ENCODE measurements around the gene ARF6. TPM values are rescaled to one million over a fixed set of nuclear protein-coding genes. Genes with fewer than 3 reads are reported as not detected.
A peak's percentile ranks its signal among the peaks of the same experiment; 100 is the strongest.

ARF6 gene
- polyA plus RNA-seq, 1 donor from 2014 or later: 24.1 TPM

DNA sequence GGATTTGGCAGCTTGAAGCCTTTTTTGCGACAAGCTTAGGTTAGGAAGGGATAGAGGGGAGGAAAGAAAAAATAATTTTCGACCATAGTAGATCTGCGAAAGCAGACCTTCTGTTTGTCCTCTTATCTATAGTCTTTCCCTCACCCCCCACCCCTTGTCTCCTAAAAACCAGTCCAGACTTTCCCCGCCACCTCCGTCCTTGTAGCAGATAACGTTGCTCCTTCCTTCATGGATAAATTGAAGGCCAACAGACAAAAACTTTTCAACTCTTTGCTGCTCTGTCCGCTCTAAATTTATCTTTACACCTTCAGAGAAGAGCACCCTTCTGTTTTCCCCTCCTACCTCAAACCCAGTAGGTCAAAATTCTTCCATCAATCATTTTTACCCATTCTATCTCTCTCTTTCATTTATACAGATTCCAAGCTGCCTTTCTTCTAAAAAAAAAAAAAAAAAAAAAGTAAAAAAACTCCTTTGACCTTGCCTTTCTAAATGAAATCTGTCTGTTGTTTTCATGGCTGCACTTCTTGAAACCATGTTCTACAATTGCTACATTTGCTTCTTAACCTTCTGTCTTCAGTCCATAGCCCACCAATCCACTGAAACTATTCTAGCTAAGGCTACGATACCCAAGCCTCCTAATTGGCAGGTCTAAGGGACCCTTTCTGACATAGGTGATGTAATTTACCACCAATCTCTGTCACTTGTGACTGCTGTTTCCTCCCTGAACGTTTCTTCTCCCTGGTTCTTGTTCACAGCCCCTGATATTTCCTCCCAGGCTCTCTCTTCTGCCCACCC is 29.2 kb upstream of the ARF6 start:
- H3K27me3 ChIP-seq (ENCODE audit: insufficient read depth, low read depth, low read length): no peaks in the 10 kb centered on the region
- H4K20me1 ChIP-seq (ENCODE audit: insufficient read depth): no peaks in the 10 kb centered on the region
- H3F3A ChIP-seq (ENCODE audit: insufficient read depth, low read length, poor library complexity, severe bottlenecking): peaks cover 14% of the 10 kb centered on the region
- H3K9me2 ChIP-seq (ENCODE audit: insufficient read depth, low read length): no peaks in the 10 kb centered on the region
- TF ChIP-seq, protein P1, sequence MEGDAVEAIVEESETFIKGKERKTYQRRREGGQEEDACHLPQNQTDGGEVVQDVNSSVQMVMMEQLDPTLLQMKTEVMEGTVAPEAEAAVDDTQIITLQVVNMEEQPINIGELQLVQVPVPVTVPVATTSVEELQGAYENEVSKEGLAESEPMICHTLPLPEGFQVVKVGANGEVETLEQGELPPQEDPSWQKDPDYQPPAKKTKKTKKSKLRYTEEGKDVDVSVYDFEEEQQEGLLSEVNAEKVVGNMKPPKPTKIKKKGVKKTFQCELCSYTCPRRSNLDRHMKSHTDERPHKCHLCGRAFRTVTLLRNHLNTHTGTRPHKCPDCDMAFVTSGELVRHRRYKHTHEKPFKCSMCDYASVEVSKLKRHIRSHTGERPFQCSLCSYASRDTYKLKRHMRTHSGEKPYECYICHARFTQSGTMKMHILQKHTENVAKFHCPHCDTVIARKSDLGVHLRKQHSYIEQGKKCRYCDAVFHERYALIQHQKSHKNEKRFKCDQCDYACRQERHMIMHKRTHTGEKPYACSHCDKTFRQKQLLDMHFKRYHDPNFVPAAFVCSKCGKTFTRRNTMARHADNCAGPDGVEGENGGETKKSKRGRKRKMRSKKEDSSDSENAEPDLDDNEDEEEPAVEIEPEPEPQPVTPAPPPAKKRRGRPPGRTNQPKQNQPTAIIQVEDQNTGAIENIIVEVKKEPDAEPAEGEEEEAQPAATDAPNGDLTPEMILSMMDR (IDR thresholded peaks at IDR 0.05; ENCODE audit: poor library complexity, severe bottlenecking): no peak
- TF ChIP-seq SMC3 (conservative IDR thresholded peaks at IDR 0.05; ENCODE audit: poor library complexity): no peak
- TF ChIP-seq POLR2AphosphoS5 (IDR thresholded peaks at IDR 0.05): no peak
- TF ChIP-seq EP300 (conservative IDR thresholded peaks at IDR 0.05; ENCODE audit: poor library complexity, severe bottlenecking): no peak
- H3K79me2 ChIP-seq (replicated peaks; ENCODE audit: insufficient read depth, low read length): no peaks in the 10 kb centered on the region
- H2AFZ ChIP-seq (ENCODE audit: low read depth, low read length): no peak overlapping the region
- peak overlapping the region; percentile 88 for H3K4me3 ChIP-seq (ENCODE audit: low read length)
- no peaks in the 10 kb centered on the region for H3K36me3 ChIP-seq (ENCODE audit: insufficient read depth, low read length)
- H3K9ac ChIP-seq (ENCODE audit: low read length): peak overlapping the region; percentile 95
- H3K27ac ChIP-seq (ENCODE audit: low read length): peak overlapping the region; percentile 98
- H3K4me2 ChIP-seq (ENCODE audit: low read length): peak overlapping the region; percentile 71
- no peaks in the 10 kb centered on the region for H3K9me3 ChIP-seq (ENCODE audit: low read length)

DNA sequence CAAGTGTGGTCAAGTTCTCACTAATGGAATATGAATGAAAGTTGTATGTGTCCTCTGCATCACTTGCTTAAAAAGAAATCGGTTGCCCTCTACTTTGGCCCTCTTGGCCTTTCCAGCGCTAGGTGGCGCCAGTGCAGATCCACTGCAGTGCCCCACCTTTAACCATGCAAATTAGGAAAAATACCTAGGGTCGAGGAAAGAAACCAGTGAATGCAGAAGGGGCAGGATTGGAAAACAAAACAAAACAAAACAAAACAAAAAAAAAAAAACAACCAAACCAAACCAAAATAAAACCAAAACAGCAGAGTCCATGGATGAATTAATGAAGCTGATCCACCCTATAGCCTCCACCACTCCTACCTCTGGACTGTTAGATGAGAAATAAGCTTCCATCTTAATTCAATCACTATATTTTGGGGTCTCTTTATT is 27.4 kb upstream of the ARF6 start:
- no peaks in the 10 kb centered on the region for H3K9me2 ChIP-seq (ENCODE audit: insufficient read depth, low read length)
- H3K4me2 ChIP-seq (ENCODE audit: low read length): no peak overlapping the region
- no peaks in the 10 kb centered on the region for H4K20me1 ChIP-seq (ENCODE audit: insufficient read depth)
- TF ChIP-seq RAD21 (conservative IDR thresholded peaks at IDR 0.05): peak; percentile 64
- no peak for TF ChIP-seq EZH2 (IDR thresholded peaks at IDR 0.05; ENCODE audit: borderline replicate concordance, insufficient read depth, low read length, poor library complexity, severe bottlenecking)
- TF ChIP-seq REST (IDR thresholded peaks at IDR 0.05; ENCODE audit: borderline replicate concordance): no peak
- TF ChIP-seq TAF1 (IDR thresholded peaks at IDR 0.05; ENCODE audit: low read depth): no peak
- no peak for TF ChIP-seq MXI1 (conservative IDR thresholded peaks at IDR 0.05; ENCODE audit: poor library complexity, severe bottlenecking)
- no peak for TF ChIP-seq EP300 (conservative IDR thresholded peaks at IDR 0.05; ENCODE audit: poor library complexity, severe bottlenecking)
- TF ChIP-seq, protein P1 (IDR thresholded peaks at IDR 0.05; ENCODE audit: poor library complexity, severe bottlenecking): peak; percentile 77
- TF ChIP-seq SMC3 (conservative IDR thresholded peaks at IDR 0.05; ENCODE audit: poor library complexity): peak; percentile 78
- no peak overlapping the region for H3K27ac ChIP-seq (ENCODE audit: low read length)
- H3F3A ChIP-seq (ENCODE audit: insufficient read depth, low read length, poor library complexity, severe bottlenecking): peaks cover 14% of the 10 kb centered on the region
- H3K27me3 ChIP-seq (ENCODE audit: insufficient read depth, low read depth, low read length): no peaks in the 10 kb centered on the region
- no peaks in the 10 kb centered on the region for H3K79me2 ChIP-seq (replicated peaks; ENCODE audit: insufficient read depth, low read length)
- no peak overlapping the region for H3K4me3 ChIP-seq (ENCODE audit: low read length)
- H2AFZ ChIP-seq (ENCODE audit: low read depth, low read length): no peak overlapping the region
- no peaks in the 10 kb centered on the region for H3K36me3 ChIP-seq (ENCODE audit: insufficient read depth, low read length)
- H3K9me3 ChIP-seq (ENCODE audit: low read length): no peaks in the 10 kb centered on the region
- H3K9ac ChIP-seq (ENCODE audit: low read length): no peak overlapping the region
